ENCODE data around the gene CCDC134.
A peak's percentile ranks its signal among the peaks of the same experiment; 100 is the strongest.

Gene CCDC134

DNA sequence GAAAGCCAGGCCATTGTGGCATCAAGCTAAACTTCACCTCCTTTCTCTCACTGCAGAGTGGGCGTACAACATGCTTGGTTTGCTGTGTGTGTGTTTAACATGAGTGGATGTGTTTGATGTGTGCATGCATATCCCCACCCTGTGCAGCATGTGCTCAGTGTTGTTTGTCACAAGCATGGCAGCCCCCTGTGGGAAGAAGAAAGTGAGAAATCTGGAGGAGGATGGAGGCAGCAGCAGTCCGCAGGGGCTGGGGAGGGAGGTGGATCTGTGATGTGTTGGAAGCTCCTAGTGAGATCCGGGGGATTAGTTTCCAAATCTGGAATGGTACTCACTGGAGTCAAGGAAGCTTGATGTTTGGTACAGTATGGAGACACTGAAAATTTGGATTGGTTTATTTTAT lies 24.1 kb upstream of the CCDC134 start:
- H3K9me3 ChIP-seq: no peaks in the 10 kb centered on the region
- DNase-seq (ENCODE audit: low spot score in 2 of 2): no peak
- 0 out of 2 replicates have a peak, but pooled peaks cover 3% of the 10 kb centered on the region for H3K27me3 ChIP-seq (ENCODE audit: low read depth)
- H3K36me3 ChIP-seq (replicated peaks): no peaks in the 10 kb centered on the region
- in situ Hi-C loops (cut with MboI; ENCODE audit: low sequenced_read_pairs): no loop called here
- H3K4me3 ChIP-seq: no peak overlapping the region
- H3K4me1 ChIP-seq: no peaks in the 10 kb centered on the region

DNA sequence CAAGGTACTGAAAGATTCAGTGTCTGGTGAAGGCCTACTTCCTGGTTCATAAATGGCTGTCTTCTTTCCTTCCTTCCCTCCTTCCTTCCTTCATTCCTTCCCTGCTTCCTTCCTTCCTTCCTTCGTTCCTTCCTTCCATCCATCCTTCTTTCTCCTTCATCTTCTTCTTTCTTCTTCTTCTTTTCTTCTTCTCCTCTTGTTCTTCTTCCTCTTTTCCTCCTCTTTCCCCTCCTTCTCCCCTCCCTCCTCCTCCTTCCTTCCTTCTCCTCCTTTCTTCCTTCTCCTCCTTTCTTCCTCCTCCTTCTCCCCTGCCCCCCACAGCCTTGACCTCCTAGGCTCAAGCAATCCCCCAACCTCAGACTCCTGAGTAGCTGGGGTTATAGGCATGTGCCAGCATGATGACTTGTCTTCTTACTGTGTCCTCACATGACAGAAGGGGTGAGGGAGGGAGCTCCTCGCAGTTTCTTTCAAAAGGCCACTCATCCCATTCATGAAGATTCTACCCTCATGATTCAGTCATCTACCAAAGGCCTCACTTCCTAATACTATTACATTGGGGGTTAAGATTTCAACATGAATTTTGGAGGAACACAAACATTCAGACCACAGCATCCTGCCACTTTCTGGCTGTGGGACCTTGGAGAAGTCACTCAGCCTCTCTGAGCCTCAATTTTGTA lies 22.6 kb upstream of the CCDC134 start:
- no peak overlapping the region for H3K4me3 ChIP-seq
- in situ Hi-C loops (cut with MboI; ENCODE audit: low sequenced_read_pairs): no loop called here
- H3K4me1 ChIP-seq: no peaks in the 10 kb centered on the region
- no peaks in the 10 kb centered on the region for H3K36me3 ChIP-seq (replicated peaks)
- no peaks in the 10 kb centered on the region for H3K9me3 ChIP-seq
- DNase-seq (ENCODE audit: low spot score in 2 of 2): no peak
- H3K27me3 ChIP-seq (ENCODE audit: low read depth): 0 out of 2 replicates have a peak, but pooled peaks cover 3% of the 10 kb centered on the region

DNA sequence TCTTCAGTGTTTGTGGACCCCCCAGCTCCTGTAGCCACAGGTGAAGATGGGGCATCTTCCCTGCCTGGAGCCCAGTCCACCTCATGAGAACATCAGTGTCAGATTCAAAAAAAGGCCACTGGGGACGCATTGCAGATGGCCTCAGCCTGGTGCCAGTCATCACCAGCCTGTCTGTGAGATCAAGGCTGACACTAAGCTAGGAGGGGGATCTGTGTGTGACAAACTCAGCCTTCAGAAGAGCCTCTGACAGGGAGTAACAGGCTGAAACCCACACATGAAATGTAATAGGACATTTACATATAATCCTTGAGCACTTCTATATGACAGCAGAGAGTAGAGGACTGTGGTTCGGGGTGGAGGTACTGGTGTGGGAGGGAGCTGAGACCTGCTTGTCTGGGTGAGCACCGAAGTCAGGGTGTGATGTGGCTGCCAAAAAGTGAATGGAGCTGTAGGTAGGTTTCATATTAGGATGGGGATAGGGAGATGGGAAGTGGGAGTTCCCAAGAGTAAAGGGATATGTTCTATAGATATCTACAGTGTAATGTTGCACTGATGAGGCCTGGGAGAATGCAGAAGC lies 20.5 kb upstream of the CCDC134 start:
- H3K27me3 ChIP-seq (ENCODE audit: low read depth): no peaks in the 10 kb centered on the region
- H3K36me3 ChIP-seq (replicated peaks): no peaks in the 10 kb centered on the region
- no peaks in the 10 kb centered on the region for H3K4me1 ChIP-seq
- in situ Hi-C loops (cut with MboI; ENCODE audit: low sequenced_read_pairs): no loop called here
- no peak for DNase-seq (ENCODE audit: low spot score in 2 of 2)
- no peak overlapping the region for H3K4me3 ChIP-seq
- no peaks in the 10 kb centered on the region for H3K9me3 ChIP-seq

DNA sequence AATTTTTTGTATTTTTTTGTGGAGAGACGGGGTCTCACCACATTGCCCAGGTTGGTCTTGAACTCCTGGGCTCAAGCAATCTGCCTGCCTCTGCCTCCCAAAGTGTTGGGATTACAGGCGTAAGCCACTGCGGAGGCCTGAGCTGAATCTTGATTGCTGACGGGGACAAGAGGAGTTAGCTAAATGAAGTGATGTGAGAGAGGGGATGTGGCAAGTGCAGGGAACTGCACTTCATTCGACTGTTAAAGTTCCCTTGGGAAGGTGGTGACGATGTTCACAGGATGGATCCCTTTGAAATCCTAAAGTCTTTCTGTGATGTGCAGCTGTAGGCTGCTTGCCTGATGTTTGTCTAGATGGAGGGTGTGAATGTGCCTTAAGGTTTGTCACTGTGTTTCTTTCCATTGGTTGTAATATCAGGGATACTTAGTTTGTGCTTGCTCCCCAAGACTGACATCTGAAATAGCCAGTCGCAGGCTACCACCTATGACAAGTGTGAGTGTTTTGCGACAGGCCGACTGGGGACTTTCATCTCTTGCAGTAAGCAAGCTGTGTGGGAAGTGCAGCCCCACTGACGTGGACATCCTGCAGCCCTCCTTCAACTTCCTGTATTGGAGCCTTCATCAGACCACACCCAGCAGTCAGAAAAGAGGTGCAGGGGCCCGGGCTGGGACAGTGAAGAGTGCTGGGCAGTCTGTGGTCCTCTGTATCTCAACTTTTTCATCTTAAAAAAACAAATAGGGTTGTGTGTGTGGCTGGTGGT lies 19.6 kb upstream of the CCDC134 start:
- in situ Hi-C loops (cut with MboI; ENCODE audit: low sequenced_read_pairs): no loop called here
- DNase-seq (ENCODE audit: low spot score in 2 of 2): no peak
- no peak overlapping the region for H3K4me3 ChIP-seq

DNA sequence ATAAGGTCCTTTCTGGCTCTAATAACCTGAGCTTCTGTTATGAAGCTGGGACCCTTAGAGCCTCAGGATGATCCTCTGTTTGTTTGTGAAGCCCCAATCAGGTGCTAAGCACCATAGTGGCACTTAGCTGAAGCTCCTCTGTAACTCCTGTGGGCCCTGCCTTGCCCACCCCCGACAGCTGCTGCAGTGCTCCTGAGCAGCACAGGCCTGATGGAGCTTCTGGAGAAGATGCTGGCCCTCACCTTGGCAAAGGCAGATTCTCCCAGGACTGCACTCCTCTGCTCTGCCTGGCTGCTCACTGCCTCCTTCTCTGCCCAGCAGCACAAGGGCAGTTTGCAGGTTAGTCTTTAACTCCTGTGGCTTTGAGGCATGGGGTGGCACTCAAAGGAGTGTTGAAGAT lies 19.0 kb upstream of the CCDC134 start:
- H3K9me3 ChIP-seq: no peaks in the 10 kb centered on the region

More for the DNA sequence above, 19.6 kb upstream of the CCDC134 start:
- H3K9me3 ChIP-seq: no peaks in the 10 kb centered on the region
- H3K36me3 ChIP-seq (replicated peaks): no peaks in the 10 kb centered on the region
- no peaks in the 10 kb centered on the region for H3K27me3 ChIP-seq (ENCODE audit: low read depth)
- no peaks in the 10 kb centered on the region for H3K4me1 ChIP-seq

DNA sequence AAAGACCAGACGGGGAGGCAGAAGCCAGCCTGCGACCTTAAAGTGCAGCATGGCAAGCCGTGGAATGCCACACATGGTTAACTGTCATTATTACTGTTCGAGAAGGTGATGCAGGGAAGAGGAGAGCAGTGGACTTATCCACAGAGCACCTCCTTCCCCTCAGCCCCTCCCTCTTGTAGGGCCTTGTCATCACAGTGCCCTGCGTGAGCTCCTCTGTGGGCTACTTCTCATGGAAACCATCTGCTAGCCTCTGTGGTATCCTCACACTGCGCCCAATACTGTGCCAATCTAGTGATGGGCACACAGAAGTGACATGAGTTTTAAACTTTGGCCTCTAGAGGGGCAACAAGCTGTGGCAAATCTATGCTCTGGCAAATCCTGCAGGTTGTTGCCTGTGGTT lies 18.2 kb upstream of the CCDC134 start:
- in situ Hi-C loops (cut with MboI; ENCODE audit: low sequenced_read_pairs): no loop called here
- no peaks in the 10 kb centered on the region for H3K4me1 ChIP-seq
- no peaks in the 10 kb centered on the region for H3K27me3 ChIP-seq (ENCODE audit: low read depth)

More for the DNA sequence above, 19.0 kb upstream of the CCDC134 start:
- in situ Hi-C loops (cut with MboI; ENCODE audit: low sequenced_read_pairs): no loop called here
- DNase-seq (ENCODE audit: low spot score in 2 of 2): no peak
- no peaks in the 10 kb centered on the region for H3K4me1 ChIP-seq
- H3K4me3 ChIP-seq: no peak overlapping the region
- no peaks in the 10 kb centered on the region for H3K27me3 ChIP-seq (ENCODE audit: low read depth)
- H3K36me3 ChIP-seq (replicated peaks): no peaks in the 10 kb centered on the region

DNA sequence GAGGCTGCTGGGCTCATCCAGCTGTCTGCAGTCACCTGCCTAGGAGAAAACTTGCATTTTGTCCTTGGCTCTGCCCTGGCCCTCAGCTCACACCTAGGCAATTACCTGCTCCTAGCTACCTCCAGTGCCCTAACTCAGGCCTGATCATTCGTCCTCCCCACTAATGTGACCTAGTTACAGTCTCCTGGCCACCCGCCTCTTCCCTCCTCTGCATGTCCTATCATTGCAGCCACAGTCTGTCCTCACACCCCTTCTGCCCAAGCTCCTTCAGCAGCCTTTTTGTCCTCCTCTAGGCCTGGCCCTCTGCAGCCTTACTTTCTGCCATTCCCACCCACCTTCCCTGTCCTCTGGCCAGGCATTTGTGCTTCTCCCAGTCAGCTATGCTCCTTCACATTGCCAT lies 17.7 kb upstream of the CCDC134 start:
- Histone ChIP-seq H3K27me3 (ENCODE audit: low read depth) (no peaks in the 10 kb centered on the region), H3K4me3 (no peak overlapping the region), H3K36me3 (replicated peaks) (no peaks in the 10 kb centered on the region), H3K4me1 (no peaks in the 10 kb centered on the region), H3K9me3 (no peaks in the 10 kb centered on the region)
- in situ Hi-C loops (cut with MboI; ENCODE audit: low sequenced_read_pairs): no loop called here
- no peak for DNase-seq (ENCODE audit: low spot score in 2 of 2)

More for the DNA sequence above, 18.2 kb upstream of the CCDC134 start:
- Histone ChIP-seq H3K4me3 (no peak overlapping the region), H3K9me3 (no peaks in the 10 kb centered on the region), H3K36me3 (replicated peaks) (no peaks in the 10 kb centered on the region)
- no peak for DNase-seq (ENCODE audit: low spot score in 2 of 2)

DNA sequence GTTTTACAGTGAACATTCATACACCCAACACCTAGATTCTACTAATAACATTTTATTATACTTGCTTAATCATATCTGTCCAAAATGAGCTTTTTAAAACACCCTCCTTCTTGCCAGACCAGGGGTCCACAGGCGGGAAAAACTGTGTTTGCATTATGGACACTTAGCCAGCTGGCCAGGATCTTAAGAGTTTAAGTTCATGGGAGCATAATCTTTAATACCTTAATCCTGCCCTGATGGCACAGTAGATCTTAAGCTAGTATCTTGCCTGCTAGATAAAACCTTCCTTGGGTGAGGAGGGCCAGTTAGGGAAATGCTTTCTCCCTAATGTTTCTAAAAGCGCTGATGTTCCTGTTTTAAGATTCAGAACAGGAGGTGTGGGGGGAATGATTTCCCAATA lies 13.1 kb upstream of the CCDC134 start:
- H3K36me3 ChIP-seq (replicated peaks): no peaks in the 10 kb centered on the region
- no peak overlapping the region for H3K4me3 ChIP-seq
- H3K4me1 ChIP-seq: no peaks in the 10 kb centered on the region
- in situ Hi-C loops (cut with MboI; ENCODE audit: low sequenced_read_pairs): no loop called here
- H3K9me3 ChIP-seq: no peaks in the 10 kb centered on the region
- H3K27me3 ChIP-seq (ENCODE audit: low read depth): no peaks in the 10 kb centered on the region
- DNase-seq (ENCODE audit: low spot score in 2 of 2): no peak

DNA sequence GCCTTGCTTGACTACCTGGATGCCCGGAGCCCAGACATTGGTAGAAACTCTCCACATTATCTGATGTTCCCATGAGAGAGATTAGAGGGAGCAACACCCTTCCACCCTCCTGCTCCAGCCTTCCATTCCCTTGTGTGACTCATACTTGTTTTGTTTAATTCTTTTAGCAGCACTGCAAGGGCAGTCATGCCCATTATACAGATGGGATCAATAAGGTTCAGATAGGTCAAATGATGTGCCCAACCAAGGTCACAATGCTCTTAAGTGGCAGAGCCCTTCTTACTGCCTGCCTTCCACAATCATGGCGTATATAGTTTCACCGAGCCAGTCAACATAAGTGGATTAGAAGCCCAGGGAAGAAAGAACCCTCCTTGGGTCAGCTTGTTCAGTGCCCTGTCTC lies 6.6 kb upstream of the CCDC134 start:
- in situ Hi-C loops (cut with MboI; ENCODE audit: low sequenced_read_pairs): no loop called here

DNA sequence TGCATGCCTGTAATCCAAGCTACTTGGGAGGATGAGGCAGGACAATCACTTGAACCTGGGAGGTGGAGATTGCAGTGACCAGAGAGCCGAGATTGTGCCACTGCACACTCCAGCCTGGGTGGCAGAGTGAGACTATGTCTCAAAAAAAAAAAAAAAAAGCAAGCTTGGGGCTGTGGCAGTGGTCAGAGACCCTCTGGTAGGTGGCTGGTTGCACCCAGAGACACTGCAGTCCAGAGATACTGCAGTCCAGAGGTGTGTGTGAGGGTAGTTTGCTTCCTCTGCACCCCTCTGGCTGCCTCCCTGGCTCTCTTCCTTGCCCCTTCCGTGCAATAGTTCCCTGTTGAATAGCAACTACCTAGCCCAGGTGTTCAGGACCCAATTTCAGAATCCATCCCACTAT lies 1.7 kb upstream of the CCDC134 start:
- in situ Hi-C loops (cut with MboI; ENCODE audit: low sequenced_read_pairs): no loop called here
- peaks cover 17% of the 10 kb centered on the region for H3K4me1 ChIP-seq
- H3K36me3 ChIP-seq (replicated peaks): no peaks in the 10 kb centered on the region
- no peaks in the 10 kb centered on the region for H3K9me3 ChIP-seq
- no peaks in the 10 kb centered on the region for H3K27me3 ChIP-seq (ENCODE audit: low read depth)
- no peak overlapping the region for H3K4me3 ChIP-seq
- no peak for DNase-seq (ENCODE audit: low spot score in 2 of 2)

More for the DNA sequence above, 6.6 kb upstream of the CCDC134 start:
- Histone ChIP-seq H3K36me3 (replicated peaks) (no peaks in the 10 kb centered on the region), H3K27me3 (ENCODE audit: low read depth) (no peaks in the 10 kb centered on the region), H3K9me3 (no peaks in the 10 kb centered on the region), H3K4me1 (no peaks in the 10 kb centered on the region), H3K4me3 (no peak overlapping the region)
- DNase-seq (ENCODE audit: low spot score in 2 of 2): no peak

DNA sequence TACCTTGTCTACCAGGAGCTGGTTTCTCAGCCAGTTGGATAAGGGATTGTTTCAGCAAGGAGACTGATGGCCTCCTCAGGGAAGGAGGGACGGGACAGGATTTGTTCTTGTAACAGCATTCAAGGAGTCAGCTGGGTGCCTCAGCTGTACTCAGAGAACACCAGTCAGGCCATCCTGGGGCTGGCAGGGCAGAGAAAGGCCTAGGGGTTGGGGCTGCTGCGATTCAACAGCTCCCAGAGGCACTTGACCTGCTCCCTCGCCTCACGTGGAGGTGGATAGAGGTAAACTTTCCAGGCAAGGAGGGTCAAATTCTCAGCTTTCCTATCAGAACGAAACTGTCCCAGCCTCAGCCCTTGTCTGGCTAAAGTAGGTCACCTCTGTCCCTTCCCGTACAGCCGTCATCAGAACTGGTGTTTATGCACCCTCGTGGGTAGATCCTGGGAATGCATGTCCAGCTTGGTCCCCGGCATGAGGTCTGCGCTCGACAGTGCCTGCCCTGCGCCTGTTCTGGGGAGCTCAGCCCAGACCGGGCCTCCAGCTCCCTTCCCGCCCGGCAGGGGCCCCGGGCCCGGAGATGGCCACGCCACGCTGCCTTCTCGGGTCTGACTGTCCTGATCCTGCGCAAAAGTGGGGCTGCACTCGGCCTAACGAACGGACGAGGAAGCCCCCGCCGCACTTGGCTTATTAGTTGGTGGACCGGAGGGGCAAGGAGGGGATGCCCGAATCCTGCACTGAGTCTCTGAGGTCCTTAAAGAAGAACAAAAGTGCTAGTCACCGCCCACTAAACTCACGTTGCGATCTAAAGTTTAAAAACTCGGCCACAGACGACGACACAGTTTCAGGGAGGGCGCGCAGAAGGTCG lies 762 bp upstream of the CCDC134 start:
- DNase-seq (ENCODE audit: low spot score in 2 of 2): no peak
- no peaks in the 10 kb centered on the region for H3K36me3 ChIP-seq (replicated peaks)
- in situ Hi-C loops (cut with MboI; ENCODE audit: low sequenced_read_pairs): no loop called here
- H3K4me1 ChIP-seq: peaks cover 17% of the 10 kb centered on the region
- H3K9me3 ChIP-seq: no peaks in the 10 kb centered on the region
- H3K27me3 ChIP-seq (ENCODE audit: low read depth): no peaks in the 10 kb centered on the region
- H3K4me3 ChIP-seq: peak overlapping the region; percentile 82

DNA sequence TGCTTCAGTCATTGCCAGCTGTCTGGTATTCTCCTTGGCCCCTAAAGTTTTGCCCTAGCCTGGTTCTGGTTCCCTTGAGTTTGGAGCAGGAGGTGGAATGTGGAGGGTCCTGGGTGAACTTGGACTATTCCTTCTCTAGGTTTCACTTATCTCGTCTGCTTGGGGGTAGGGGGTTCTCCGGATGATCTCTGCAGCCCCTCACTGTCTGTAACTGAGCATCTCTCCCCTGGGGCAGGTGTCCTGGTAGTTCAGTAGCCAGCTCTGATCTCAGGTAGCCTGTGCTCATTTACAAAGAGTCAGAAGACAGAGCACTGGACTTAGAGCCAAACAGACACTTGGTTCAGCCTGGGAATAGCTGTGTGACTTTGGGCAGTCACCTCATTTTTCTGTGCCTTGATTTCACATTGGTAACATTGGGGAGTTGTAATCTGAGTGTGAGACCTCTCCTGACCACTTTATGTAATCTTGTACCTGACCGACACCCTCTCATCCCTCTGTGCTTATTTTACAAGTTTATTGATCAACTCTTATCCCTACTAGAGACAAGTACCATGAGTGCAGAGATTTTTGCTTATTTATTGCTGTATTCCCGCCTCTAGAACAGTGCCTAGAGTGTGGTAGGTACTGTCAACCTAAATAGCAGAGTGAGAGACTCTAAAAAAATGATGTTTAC lies 804 bp downstream of the CCDC134 start:
- Histone ChIP-seq H3K4me3 (peak overlapping the region; percentile 82), H3K36me3 (replicated peaks) (no peaks in the 10 kb centered on the region), H3K27me3 (ENCODE audit: low read depth) (no peaks in the 10 kb centered on the region), H3K9me3 (no peaks in the 10 kb centered on the region), H3K4me1 (peaks cover 17% of the 10 kb centered on the region)
- in situ Hi-C loops (cut with MboI; ENCODE audit: low sequenced_read_pairs): no loop called here
- no peak for DNase-seq (ENCODE audit: low spot score in 2 of 2)

DNA sequence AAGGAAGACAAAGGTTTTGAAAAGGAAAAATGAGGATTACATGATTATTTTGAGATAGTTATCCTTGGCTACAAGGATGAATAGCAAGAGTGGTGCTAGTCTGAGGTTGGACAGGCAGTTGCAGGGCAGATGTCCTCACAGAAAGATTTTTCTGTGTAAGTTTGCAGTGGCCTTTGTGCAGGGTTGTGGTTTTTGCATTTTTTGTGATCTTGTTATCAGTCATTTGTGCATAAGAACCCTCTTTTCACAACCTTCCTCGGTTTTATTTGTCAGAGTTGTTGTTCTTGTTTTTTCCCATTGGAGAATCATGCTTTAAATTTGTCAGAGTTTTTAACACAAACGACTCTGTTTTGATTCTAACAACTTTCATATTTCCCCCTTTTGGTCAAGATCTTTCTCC lies 1.4 kb downstream of the CCDC134 start:
- Histone ChIP-seq H3K4me3 (peak overlapping the region; percentile 82), H3K27me3 (ENCODE audit: low read depth) (no peaks in the 10 kb centered on the region), H3K9me3 (no peaks in the 10 kb centered on the region), H3K36me3 (replicated peaks) (no peaks in the 10 kb centered on the region), H3K4me1 (peaks cover 17% of the 10 kb centered on the region)
- in situ Hi-C loops (cut with MboI; ENCODE audit: low sequenced_read_pairs): no loop called here
- DNase-seq (ENCODE audit: low spot score in 2 of 2): no peak
